Measurements from ENCODE around the gene COL9A1. TPM values are rescaled to one million over a fixed set of nuclear protein-coding genes. Genes with fewer than 3 reads are reported as not detected.

The COL9A1 gene
- total and polyA plus RNA-seq, 7 donors: 0.28 to 1.1 (median 0.52) TPM; not detected in 2

GRCh38 chr6:70234561-70235236, 68.2 kb downstream of the COL9A1 start:
- no peaks in the 10 kb centered on the region for H3K27me3 ChIP-seq
- no peak for DNase-seq
- intact Hi-C loops (cut with DNase I): no loop called here
- H3K4me1 ChIP-seq: no peaks in the 10 kb centered on the region
- no peaks in the 10 kb centered on the region for H3K36me3 ChIP-seq
- H3K27ac ChIP-seq: no peak overlapping the region
- no peaks in the 10 kb centered on the region for H3K9me3 ChIP-seq
- no peak overlapping the region for H3K4me3 ChIP-seq
- TF ChIP-seq CTCF (IDR thresholded peaks at IDR 0.05) (no peak), EP300 (IDR thresholded peaks at IDR 0.05) (no peak), POLR2A (IDR thresholded peaks at IDR 0.05) (no peak), POLR2AphosphoS5 (IDR thresholded peaks at IDR 0.05) (no peak)
- WGBS, 2 donors: 24 to 72% methylated on average over 7 of the region's 7 CpGs

GRCh38 chr6:70231311-70231710, 71.6 kb downstream of the COL9A1 start:
- WGBS, 2 donors: 80 to 88% methylated on average over 2 of the region's 2 CpGs

GRCh38 chr6:70225055-70225454, 77.8 kb downstream of the COL9A1 start:
- no peak overlapping the region for H3K27ac ChIP-seq
- no peaks in the 10 kb centered on the region for H3K4me1 ChIP-seq
- no peaks in the 10 kb centered on the region for H3K36me3 ChIP-seq
- no peaks in the 10 kb centered on the region for H3K9me3 ChIP-seq
- WGBS, 2 donors: 90 to 96% methylated on average over 2 of the region's 2 CpGs
- intact Hi-C loops (cut with DNase I): no loop called here
- H3K4me3 ChIP-seq: no peak overlapping the region
- no peak for DNase-seq
- no peaks in the 10 kb centered on the region for H3K27me3 ChIP-seq
- no peak for TF ChIP-seq CTCF (IDR thresholded peaks at IDR 0.05)
- no peak for TF ChIP-seq EP300 (IDR thresholded peaks at IDR 0.05)
- no peak for TF ChIP-seq POLR2A (IDR thresholded peaks at IDR 0.05)
- no peak for TF ChIP-seq POLR2AphosphoS5 (IDR thresholded peaks at IDR 0.05)

More at GRCh38 chr6:70231311-70231710, 71.6 kb downstream of the COL9A1 start:
- no peak overlapping the region for H3K4me3 ChIP-seq
- H3K36me3 ChIP-seq: no peaks in the 10 kb centered on the region
- H3K27me3 ChIP-seq: no peaks in the 10 kb centered on the region
- H3K4me1 ChIP-seq: no peaks in the 10 kb centered on the region
- no peak overlapping the region for H3K27ac ChIP-seq
- no peak for TF ChIP-seq POLR2AphosphoS5 (IDR thresholded peaks at IDR 0.05)
- TF ChIP-seq EP300 (IDR thresholded peaks at IDR 0.05): no peak
- TF ChIP-seq POLR2A (IDR thresholded peaks at IDR 0.05): no peak
- TF ChIP-seq CTCF (IDR thresholded peaks at IDR 0.05): no peak
- intact Hi-C loops (cut with DNase I): no loop called here
- no peaks in the 10 kb centered on the region for H3K9me3 ChIP-seq
- DNase-seq: no peak

GRCh38 chr6:70222439-70222749, 80.5 kb downstream of the COL9A1 start:
- Histone ChIP-seq H3K4me3 (no peak overlapping the region), H3K27ac (no peak overlapping the region), H3K9me3 (no peaks in the 10 kb centered on the region), H3K27me3 (no peaks in the 10 kb centered on the region), H3K4me1 (no peaks in the 10 kb centered on the region), H3K36me3 (no peaks in the 10 kb centered on the region)
- no peak for DNase-seq
- no peak for TF ChIP-seq CTCF (IDR thresholded peaks at IDR 0.05)
- intact Hi-C loops (cut with DNase I): no loop called here
- WGBS, 2 donors: 19 to 68% methylated on average over 2 of the region's 2 CpGs
